SU-DHL-6 (cell line): ENCODE measurements around the gene ARSB.

Experiments
- H2AFZ ChIP-seq: fragments of 200-600 bp; sonication (generic); 2 replicates; pipeline ENCODE4 v1.6.1; 2014; ENCODE audit warnings: low read depth, mild to moderate bottlenecking, moderate library complexity, mixed read lengths, antibody characterized with exemption, low read length; ENCODE audit not compliant: severe bottlenecking
- H3F3A ChIP-seq: fragments of 200-600 bp; shearing (Covaris generic); 2 replicates; pipeline ENCODE4 v1.6.0; 2016; ENCODE audit warnings: antibody characterized with exemption, mild to moderate bottlenecking; ENCODE audit not compliant: insufficient read depth
- H3K27ac ChIP-seq: fragments of 200-600 bp; sonication (generic); 2 replicates; pipeline ENCODE4 v1.5.1; 2016; ENCODE audit warnings: low read depth, mild to moderate bottlenecking, low read length, moderate library complexity, mixed read lengths
- H3K27me3 ChIP-seq: fragments of 200-600 bp; sonication (generic), shearing (Covaris generic); 2 replicates; pipeline ENCODE4 v1.6.0; 2014; ENCODE audit warnings: mild to moderate bottlenecking, low read length
- H3K36me3 ChIP-seq: fragments of 200-600 bp; sonication (generic); 2 replicates; pipeline ENCODE4 v1.6.1; 2014; ENCODE audit warnings: mild to moderate bottlenecking, low read length, mixed read lengths
- H3K4me2 ChIP-seq: fragments of 300-600, 200-600 bp; shearing (Covaris generic), sonication (generic); 2 replicates; pipeline ENCODE4 v1.6.0; 2014; ENCODE audit warnings: low read length, low read depth, mild to moderate bottlenecking; ENCODE audit not compliant: poor library complexity, severe bottlenecking
- H3K4me3 ChIP-seq: fragments of 200-600 bp; sonication (generic); 2 replicates; pipeline ENCODE4 v1.5.1; 2014; ENCODE audit warnings: antibody characterized with exemption, low read length, mild to moderate bottlenecking, mixed read lengths; ENCODE audit not compliant: insufficient read depth, poor library complexity, severe bottlenecking
- H3K79me2 ChIP-seq: fragments of 200-600 bp; sonication (generic); 2 replicates; pipeline ENCODE4 v1.6.1; 2014; ENCODE audit warnings: mild to moderate bottlenecking, low read length, moderate library complexity; ENCODE audit not compliant: insufficient read depth
- H3K9ac ChIP-seq: fragments of 200-600 bp; sonication (generic); 2 replicates; pipeline ENCODE4 v1.7.0; 2014; ENCODE audit warnings: mild to moderate bottlenecking, low read length
- H3K9me2 ChIP-seq: fragments of 200-600 bp; sonication (generic); replicated peaks from 2 replicates; pipeline ENCODE4 v1.6.1; 2014; ENCODE audit warnings: low read length; ENCODE audit not compliant: insufficient read depth
- H3K9me3 ChIP-seq: fragments of 200-600 bp; sonication (generic); 2 replicates; pipeline ENCODE4 v1.6.1; 2014; ENCODE audit warnings: low read length, mixed read lengths; ENCODE audit not compliant: insufficient read depth
- H4K20me1 ChIP-seq: fragments of 200-600 bp; sonication (generic); 2 replicates; pipeline ENCODE4 v1.6.1; 2014; ENCODE audit warnings: low read depth, mild to moderate bottlenecking, antibody characterized with exemption, low read length, moderate library complexity, mixed read lengths
- EZH2phosphoT487 ChIP-seq: fragments of 200-600 bp; sonication (generic), shearing (Covaris generic); conservative IDR thresholded peaks from 2 replicates; pipeline ENCODE4 v1.6.1; 2018; ENCODE audit warnings: mild to moderate bottlenecking, antibody characterized with exemption, low read length, moderate library complexity, mixed read lengths
- TF ChIP-seq, protein P1 (sequence below): fragments of 200-600 bp; sonication (generic); IDR thresholded peaks from one replicate; pipeline ENCODE4 v1.5.1; 2017; ENCODE audit warnings: antibody characterized with exemption, mild to moderate bottlenecking, low read length, moderate library complexity; ENCODE audit not compliant: insufficient read depth, poor library complexity, severe bottlenecking

Gene ARSB

DNA sequence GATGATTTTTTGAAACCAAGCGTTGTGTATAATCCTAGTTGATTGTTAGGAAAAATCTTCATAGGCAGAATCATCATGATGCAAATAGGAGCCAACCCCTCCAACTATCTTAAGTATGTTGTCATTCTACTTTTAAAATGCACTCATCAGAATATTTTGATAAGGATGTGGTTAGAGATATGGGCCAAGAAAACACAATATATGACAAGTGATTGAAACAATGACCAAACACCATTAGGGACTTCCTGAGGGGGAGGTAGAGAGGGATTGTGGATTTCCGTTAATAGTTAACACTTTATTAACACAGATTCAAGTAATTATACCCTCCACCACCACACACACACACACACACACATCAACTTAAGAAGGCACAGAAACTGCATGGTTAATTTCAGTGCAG is 143.3 kb downstream of the ARSB start:
- no peak for TF ChIP-seq EZH2phosphoT487
- TF ChIP-seq, protein P1, sequence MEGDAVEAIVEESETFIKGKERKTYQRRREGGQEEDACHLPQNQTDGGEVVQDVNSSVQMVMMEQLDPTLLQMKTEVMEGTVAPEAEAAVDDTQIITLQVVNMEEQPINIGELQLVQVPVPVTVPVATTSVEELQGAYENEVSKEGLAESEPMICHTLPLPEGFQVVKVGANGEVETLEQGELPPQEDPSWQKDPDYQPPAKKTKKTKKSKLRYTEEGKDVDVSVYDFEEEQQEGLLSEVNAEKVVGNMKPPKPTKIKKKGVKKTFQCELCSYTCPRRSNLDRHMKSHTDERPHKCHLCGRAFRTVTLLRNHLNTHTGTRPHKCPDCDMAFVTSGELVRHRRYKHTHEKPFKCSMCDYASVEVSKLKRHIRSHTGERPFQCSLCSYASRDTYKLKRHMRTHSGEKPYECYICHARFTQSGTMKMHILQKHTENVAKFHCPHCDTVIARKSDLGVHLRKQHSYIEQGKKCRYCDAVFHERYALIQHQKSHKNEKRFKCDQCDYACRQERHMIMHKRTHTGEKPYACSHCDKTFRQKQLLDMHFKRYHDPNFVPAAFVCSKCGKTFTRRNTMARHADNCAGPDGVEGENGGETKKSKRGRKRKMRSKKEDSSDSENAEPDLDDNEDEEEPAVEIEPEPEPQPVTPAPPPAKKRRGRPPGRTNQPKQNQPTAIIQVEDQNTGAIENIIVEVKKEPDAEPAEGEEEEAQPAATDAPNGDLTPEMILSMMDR: no peak
- no peaks in the 10 kb centered on the region for H4K20me1 ChIP-seq
- no peak overlapping the region for H3K4me3 ChIP-seq
- no peaks in the 10 kb centered on the region for H3F3A ChIP-seq
- no peaks in the 10 kb centered on the region for H3K79me2 ChIP-seq
- no peaks in the 10 kb centered on the region for H3K9me2 ChIP-seq
- no peak overlapping the region for H3K27ac ChIP-seq
- H3K36me3 ChIP-seq: 0 out of 2 replicates have a peak, but pooled peaks cover 3% of the 10 kb centered on the region
- H2AFZ ChIP-seq: no peak overlapping the region
- H3K4me2 ChIP-seq: no peak overlapping the region
- no peaks in the 10 kb centered on the region for H3K27me3 ChIP-seq
- H3K9ac ChIP-seq: no peak overlapping the region
- 0 out of 2 replicates have a peak, but pooled peaks cover 7% of the 10 kb centered on the region for H3K9me3 ChIP-seq

DNA sequence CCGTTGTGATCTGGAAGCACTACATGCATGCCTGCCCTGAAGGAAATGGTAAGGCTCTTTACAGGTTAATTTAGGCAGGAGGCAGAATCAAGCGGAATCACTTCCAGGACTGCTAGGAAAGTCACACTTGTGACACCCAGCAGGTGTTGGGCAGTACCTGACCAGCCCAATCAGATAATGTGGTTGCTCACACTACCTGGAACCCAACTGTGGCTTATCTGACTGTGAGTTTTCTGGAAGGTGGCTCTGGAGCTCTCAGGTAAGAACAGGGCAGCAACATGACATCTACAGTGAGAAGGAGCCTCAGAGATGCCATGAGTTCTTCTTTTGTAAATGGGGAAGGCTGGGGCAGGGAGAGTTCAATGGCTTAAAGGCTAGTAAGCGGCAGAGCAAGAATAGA is 146.4 kb downstream of the ARSB start:
- no peak overlapping the region for H3K4me2 ChIP-seq
- no peaks in the 10 kb centered on the region for H3K36me3 ChIP-seq
- H3K27ac ChIP-seq: no peak overlapping the region
- H3K9me2 ChIP-seq: no peaks in the 10 kb centered on the region
- H4K20me1 ChIP-seq: no peaks in the 10 kb centered on the region
- H2AFZ ChIP-seq: no peak overlapping the region
- no peak for TF ChIP-seq EZH2phosphoT487
- TF ChIP-seq, protein P1: no peak
- H3K79me2 ChIP-seq: no peaks in the 10 kb centered on the region
- H3K27me3 ChIP-seq: no peaks in the 10 kb centered on the region
- H3F3A ChIP-seq: no peaks in the 10 kb centered on the region
- H3K9me3 ChIP-seq: 0 out of 2 replicates have a peak, but pooled peaks cover 2% of the 10 kb centered on the region
- no peak overlapping the region for H3K4me3 ChIP-seq
- no peak overlapping the region for H3K9ac ChIP-seq

DNA sequence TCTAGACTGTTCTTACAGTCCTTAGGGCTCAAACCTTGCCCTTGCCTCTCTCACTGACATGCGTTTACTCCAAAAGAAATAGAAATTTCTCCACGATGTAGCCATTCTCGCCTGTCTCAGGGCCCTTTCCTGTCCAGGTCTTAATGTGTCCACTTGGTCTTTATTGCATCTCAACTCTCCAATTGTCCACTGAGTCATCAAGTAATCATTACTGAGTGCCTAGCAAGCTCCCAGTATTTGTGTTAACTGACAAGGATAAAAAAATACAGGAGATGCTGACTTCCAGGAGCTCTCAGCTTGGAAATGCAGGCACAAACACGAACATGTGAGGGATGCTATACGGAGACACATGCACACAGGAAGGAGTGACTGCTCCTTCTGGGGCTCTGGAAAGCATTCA is 147.3 kb downstream of the ARSB start:
- Histone ChIP-seq H3K4me2 (no peak overlapping the region), H3K9me2 (no peaks in the 10 kb centered on the region), H2AFZ (no peak overlapping the region), H3K4me3 (no peak overlapping the region), H3K79me2 (no peaks in the 10 kb centered on the region), H3K36me3 (no peaks in the 10 kb centered on the region), H4K20me1 (no peaks in the 10 kb centered on the region), H3K9ac (no peak overlapping the region), H3K9me3 (no peaks in the 10 kb centered on the region), H3K27me3 (no peaks in the 10 kb centered on the region), H3F3A (no peaks in the 10 kb centered on the region), H3K27ac (no peak overlapping the region)
- TF ChIP-seq EZH2phosphoT487: no peak
- TF ChIP-seq, protein P1: no peak
